Mucosa of stomach (tissue), 1 donor: ENCODE results near the gene HOXA5.

Experiments used
- H3K27me3 ChIP-seq: one replicate; pipeline ENCODE4 v1.7.0; 2013; ENCODE audit warnings: mild to moderate bottlenecking, low read length; ENCODE audit not compliant: control insufficient read depth, insufficient read depth
- H3K36me3 ChIP-seq: one replicate; pipeline ENCODE4 v1.7.0; 2013; ENCODE audit warnings: low read length; ENCODE audit not compliant: control insufficient read depth, insufficient read depth
- H3K4me1 ChIP-seq: one replicate; pipeline ENCODE4 v1.7.0; 2013; ENCODE audit warnings: mild to moderate bottlenecking, low read length; ENCODE audit not compliant: control insufficient read depth, insufficient read depth
- H3K4me3 ChIP-seq: one replicate; pipeline ENCODE4 v1.7.0; 2013; ENCODE audit warnings: low read length
- H3K9ac ChIP-seq: one replicate; pipeline ENCODE4 v1.7.0; 2013; ENCODE audit warnings: mild to moderate bottlenecking, low read length, moderate library complexity
- H3K9me3 ChIP-seq: one replicate; pipeline ENCODE4 v1.7.0; 2013; ENCODE audit warnings: mild to moderate bottlenecking, low read length, moderate library complexity; ENCODE audit not compliant: control insufficient read depth
- donor health status: Pancreatic carcinoma.

Gene HOXA5

GRCh38 chr7:27179030-27179429 is 35.5 kb upstream of the HOXA5 start:
- Histone ChIP-seq H3K27me3 (peaks cover 98% of the 10 kb centered on the region), H3K4me3 (no peak overlapping the region)

GRCh38 chr7:27178366-27178765 is 34.9 kb upstream of the HOXA5 start:
- no peaks in the 10 kb centered on the region for H3K9me3 ChIP-seq
- H3K27me3 ChIP-seq, result peaks cover 98% of the 10 kb centered on the region
- no peak overlapping the region for H3K9ac ChIP-seq
- H3K4me1 ChIP-seq, result peaks cover 15% of the 10 kb centered on the region
- H3K36me3 ChIP-seq, result no peaks in the 10 kb centered on the region
- no peak overlapping the region for H3K4me3 ChIP-seq

More at GRCh38 chr7:27179030-27179429, 35.5 kb upstream of the HOXA5 start:
- Histone ChIP-seq H3K9ac (no peak overlapping the region), H3K9me3 (no peaks in the 10 kb centered on the region), H3K4me1 (peaks cover 17% of the 10 kb centered on the region), H3K36me3 (no peaks in the 10 kb centered on the region)

GRCh38 chr7:27177795-27178320 is 34.4 kb upstream of the HOXA5 start:
- H3K9me3 ChIP-seq, result no peaks in the 10 kb centered on the region
- H3K27me3 ChIP-seq, result peaks cover 98% of the 10 kb centered on the region
- H3K9ac ChIP-seq, result no peak overlapping the region
- H3K4me1 ChIP-seq, result peaks cover 15% of the 10 kb centered on the region
- no peak overlapping the region for H3K4me3 ChIP-seq
- H3K36me3 ChIP-seq, result no peaks in the 10 kb centered on the region

- no peaks in the 10 kb centered on the region for H3K36me3 ChIP-seq
- peaks cover 98% of the 10 kb centered on the region for H3K27me3 ChIP-seq
- H3K4me1 ChIP-seq, result peaks cover 18% of the 10 kb centered on the region
- H3K9ac ChIP-seq, result no peak overlapping the region
- H3K4me3 ChIP-seq, result no peak overlapping the region
- H3K9me3 ChIP-seq, result no peaks in the 10 kb centered on the region
Observed at GRCh38 chr7:27176962-27177794, 33.7 kb upstream of the HOXA5 start.

GRCh38 chr7:27176524-27176845 is 33.0 kb upstream of the HOXA5 start:
- Histone ChIP-seq H3K36me3 (no peaks in the 10 kb centered on the region), H3K9ac (no peak overlapping the region), H3K27me3 (peaks cover 99% of the 10 kb centered on the region), H3K4me1 (peaks cover 20% of the 10 kb centered on the region), H3K4me3 (no peak overlapping the region), H3K9me3 (no peaks in the 10 kb centered on the region)

- Histone ChIP-seq H3K9me3 (no peaks in the 10 kb centered on the region), H3K36me3 (no peaks in the 10 kb centered on the region), H3K9ac (no peak overlapping the region), H3K27me3 (peaks cover 100% of the 10 kb centered on the region), H3K4me3 (no peak overlapping the region), H3K4me1 (peaks cover 20% of the 10 kb centered on the region)
Observed at GRCh38 chr7:27175626-27176523, 32.4 kb upstream of the HOXA5 start.

- H3K4me3 ChIP-seq, result no peak overlapping the region
- no peak overlapping the region for H3K9ac ChIP-seq
- H3K27me3 ChIP-seq, result peaks cover 100% of the 10 kb centered on the region
- no peaks in the 10 kb centered on the region for H3K9me3 ChIP-seq
- H3K36me3 ChIP-seq, result no peaks in the 10 kb centered on the region
- peaks cover 20% of the 10 kb centered on the region for H3K4me1 ChIP-seq
Observed at GRCh38 chr7:27174874-27175625, 31.6 kb upstream of the HOXA5 start.

- no peak within 1 kb of the TSS for H3K9ac ChIP-seq
- peaks cover 100% of the 10 kb centered on the region for H3K27me3 ChIP-seq
Observed at GRCh38 chr7:27173956-27174873, 30.7 kb upstream of the HOXA5 start, which contains the start of gene HOXA10. Gene HOXA10 (minus strand): TSS chr7:27174320. CDS start chr7:27174306, 14 bp downstream.

GRCh38 chr7:27173511-27173955 is 30.1 kb upstream of the HOXA5 start:
- H3K9me3 ChIP-seq, result no peaks in the 10 kb centered on the region
- peaks cover 100% of the 10 kb centered on the region for H3K27me3 ChIP-seq
- H3K4me3 ChIP-seq, result no peak overlapping the region
- no peak overlapping the region for H3K9ac ChIP-seq
- H3K4me1 ChIP-seq, result peaks cover 15% of the 10 kb centered on the region
- H3K36me3 ChIP-seq, result no peaks in the 10 kb centered on the region

More at GRCh38 chr7:27173956-27174873, 30.7 kb upstream of the HOXA5 start, which contains the start of gene HOXA10:
- H3K4me1 ChIP-seq, result peaks cover 15% of the 10 kb centered on the region
- H3K9me3 ChIP-seq, result no peaks in the 10 kb centered on the region
- no peaks in the 10 kb centered on the region for H3K36me3 ChIP-seq
- no peak within 1 kb of the TSS for H3K4me3 ChIP-seq

GRCh38 chr7:27172823-27173510 is 29.5 kb upstream of the HOXA5 start:
- Histone ChIP-seq H3K36me3 (no peaks in the 10 kb centered on the region), H3K9ac (no peak overlapping the region), H3K27me3 (peaks cover 100% of the 10 kb centered on the region), H3K4me3 (no peak overlapping the region), H3K9me3 (no peaks in the 10 kb centered on the region), H3K4me1 (peaks cover 15% of the 10 kb centered on the region)
